HepG2 (cell line): ENCODE data around the gene RPRD2. TPM values are rescaled to one million over a fixed set of nuclear protein-coding genes. Genes with fewer than 3 reads are reported as not detected.

Experiments
- KAT8 ChIP-seq: IDR thresholded peaks from 2 replicates; pipeline ENCODE4 v1.6.1; 2016; ENCODE audit warnings: missing genetic modification reagents, missing compliant biosample characterization
- MAFG ChIP-seq: sonication (generic); formaldehyde crosslinking; IDR thresholded peaks from 2 replicates; pipeline ENCODE4 v1.5.1; 2020; ENCODE audit warnings: mild to moderate bottlenecking, missing genetic modification reagents
- RBM22 ChIP-seq: fragments of 200-400 bp; formaldehyde crosslinking; optimal IDR thresholded peaks from 2 replicates; pipeline ENCODE3; 2017; ENCODE audit warnings: mild to moderate bottlenecking, low read length, moderate library complexity
- SCMH1 ChIP-seq: sonication (generic); formaldehyde crosslinking; IDR thresholded peaks from 2 replicates; pipeline ENCODE4 v1.9.0; 2021; ENCODE audit warnings: missing genetic modification reagents, mild to moderate bottlenecking, borderline replicate concordance
- SNRNP70 ChIP-seq: fragments of 200-400 bp; formaldehyde crosslinking; IDR thresholded peaks from 2 replicates; pipeline ENCODE4 v1.6.1; 2017; ENCODE audit warnings: mild to moderate bottlenecking, low read depth, low read length, moderate library complexity
- TP53 ChIP-seq: sonication (generic); formaldehyde crosslinking; conservative IDR thresholded peaks from 2 replicates; pipeline ENCODE4 v1.4.0; 2020; ENCODE audit warnings: missing genetic modification reagents
- ZFP41 ChIP-seq: sonication (generic); formaldehyde crosslinking; IDR thresholded peaks from 2 replicates; pipeline ENCODE4 v1.4.0; 2020; ENCODE audit warnings: mild to moderate bottlenecking, missing genetic modification reagents, borderline replicate concordance
- ZNF441 ChIP-seq: sonication (generic); formaldehyde crosslinking; IDR thresholded peaks from 2 replicates; pipeline ENCODE4 v1.7.0; 2021; ENCODE audit warnings: missing genetic modification reagents, borderline replicate concordance
- ZNF558 ChIP-seq: sonication (generic); formaldehyde crosslinking; IDR thresholded peaks from 2 replicates; pipeline ENCODE4 v1.9.0; 2022; ENCODE audit warnings: mild to moderate bottlenecking, missing genetic modification reagents, borderline replicate concordance
- ZNF703 ChIP-seq: sonication (generic); formaldehyde crosslinking; IDR thresholded peaks from 2 replicates; pipeline ENCODE4 v1.5.1; 2020; ENCODE audit warnings: missing genetic modification reagents, mild to moderate bottlenecking, moderate library complexity, borderline replicate concordance
- ZNF777 ChIP-seq: sonication (generic); formaldehyde crosslinking; IDR thresholded peaks from 2 replicates; pipeline ENCODE4 v1.4.0; 2020; ENCODE audit warnings: missing genetic modification reagents
- ZSCAN22 ChIP-seq: sonication (generic); formaldehyde crosslinking; IDR thresholded peaks from 2 replicates; pipeline ENCODE4 v1.4.0; 2020; ENCODE audit warnings: mild to moderate bottlenecking, missing genetic modification reagents
- polyA plus RNA-seq, 8 experiments: library from polyadenylated mRNA; depleted of rRNA in 3 of 8; stranded (reverse) in 7 of 8; unstranded in 1 of 8; fragments of >200 nt; fragmentation: Illumina TruSeq in 4 of 8; extraction: Trizol in 4 of 8; gene quantifications; 2 replicates each; pipeline versions ENCODE4 v1.2.1 to v1.2.3, GENCODE V29; 2011 to 2016; ENCODE audit warnings: low read depth in 4 of 8, missing spikeins in 1 of 8, mixed read lengths in 1 of 8; ENCODE audit not compliant: insufficient read depth in 1 of 8
- total RNA-seq, 5 experiments: library from RNA; depleted of rRNA; stranded (reverse); fragments of >200 nt; fragmentation: Illumina TruSeq; extraction: Trizol; gene quantifications; 2 replicates each; pipeline ENCODE4 v1.2.3, GENCODE V29; 2016; ENCODE audit warnings: low read depth in 1 of 5
- TF ChIP-seq, protein P1 (sequence below): sonication (generic); formaldehyde crosslinking; IDR thresholded peaks from 2 replicates; pipeline ENCODE4 v1.5.1; 2020; ENCODE audit warnings: missing genetic modification reagents, mild to moderate bottlenecking, borderline replicate concordance
- TF ChIP-seq, protein P2 (sequence below): sonication (generic); formaldehyde crosslinking; IDR thresholded peaks from 2 replicates; pipeline ENCODE4 v1.5.0; 2020; ENCODE audit warnings: missing genetic modification reagents, mild to moderate bottlenecking, borderline replicate concordance
- TF ChIP-seq, protein P3 (sequence below): sonication (generic); formaldehyde crosslinking; IDR thresholded peaks from 2 replicates; pipeline ENCODE4 v1.4.0; 2020; ENCODE audit warnings: missing genetic modification reagents; ENCODE audit errors: not compliant biosample characterization
- TF ChIP-seq, protein P4 (sequence below): sonication (generic); formaldehyde crosslinking; IDR thresholded peaks from 2 replicates; pipeline ENCODE4 v1.5.0; 2020; ENCODE audit warnings: mild to moderate bottlenecking, missing genetic modification reagents
- TF ChIP-seq, protein P5 (sequence below): sonication (generic); formaldehyde crosslinking; IDR thresholded peaks from 2 replicates; pipeline ENCODE4 v1.4.0; 2020; ENCODE audit warnings: missing genetic modification reagents, borderline replicate concordance
- TF ChIP-seq, protein P6 (sequence below): sonication (generic); formaldehyde crosslinking; IDR thresholded peaks from 2 replicates; pipeline ENCODE4 v1.4.0; 2020; ENCODE audit warnings: missing genetic modification reagents, mild to moderate bottlenecking, borderline replicate concordance

RPRD2 gene
- total and polyA plus RNA-seq, 2 of the 13 experiments (the other 11 are each of a cell fraction or from before 2014, with no cell fraction given): 8.0 to 8.9 TPM

DNA sequence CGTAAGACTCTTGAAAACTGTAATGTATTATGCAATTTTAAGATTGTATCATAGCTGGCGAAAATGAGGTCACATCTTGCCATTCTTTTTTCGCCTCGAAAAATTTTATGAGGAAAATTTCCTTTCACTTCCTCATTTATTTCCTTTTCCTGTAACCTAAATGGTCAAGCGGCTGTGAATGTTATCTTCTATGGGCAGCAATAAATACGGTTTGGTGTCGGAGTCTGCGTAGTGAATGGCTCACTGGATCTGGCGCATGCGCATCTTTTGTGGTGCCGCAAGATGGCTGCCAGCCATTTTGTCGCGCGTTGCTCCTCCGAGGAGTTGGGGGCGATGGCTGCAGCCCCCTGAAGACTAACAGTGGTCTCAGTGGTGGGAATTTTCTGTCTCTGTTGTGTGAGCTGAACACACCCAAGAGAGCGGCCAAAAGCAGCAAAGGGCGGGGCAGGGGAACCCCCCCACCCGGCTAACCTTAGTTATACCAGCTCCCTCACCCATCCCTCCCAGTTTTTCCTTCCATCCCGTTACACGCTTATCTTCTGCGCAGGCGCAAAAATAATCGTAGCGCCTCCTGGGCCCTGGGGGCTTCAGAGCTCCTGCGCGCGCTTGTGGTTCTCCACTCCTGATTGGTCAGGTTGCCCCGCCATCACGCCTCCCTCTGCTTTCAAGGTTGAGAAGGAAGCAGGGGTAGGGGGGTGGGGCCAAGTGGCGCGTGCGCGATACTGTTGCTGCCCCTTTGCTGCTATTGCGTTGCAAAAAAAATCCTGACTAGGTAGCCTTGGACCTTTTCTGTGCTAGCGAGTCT is at the start of gene RPRD2 (continued):
- TF ChIP-seq, protein P1, sequence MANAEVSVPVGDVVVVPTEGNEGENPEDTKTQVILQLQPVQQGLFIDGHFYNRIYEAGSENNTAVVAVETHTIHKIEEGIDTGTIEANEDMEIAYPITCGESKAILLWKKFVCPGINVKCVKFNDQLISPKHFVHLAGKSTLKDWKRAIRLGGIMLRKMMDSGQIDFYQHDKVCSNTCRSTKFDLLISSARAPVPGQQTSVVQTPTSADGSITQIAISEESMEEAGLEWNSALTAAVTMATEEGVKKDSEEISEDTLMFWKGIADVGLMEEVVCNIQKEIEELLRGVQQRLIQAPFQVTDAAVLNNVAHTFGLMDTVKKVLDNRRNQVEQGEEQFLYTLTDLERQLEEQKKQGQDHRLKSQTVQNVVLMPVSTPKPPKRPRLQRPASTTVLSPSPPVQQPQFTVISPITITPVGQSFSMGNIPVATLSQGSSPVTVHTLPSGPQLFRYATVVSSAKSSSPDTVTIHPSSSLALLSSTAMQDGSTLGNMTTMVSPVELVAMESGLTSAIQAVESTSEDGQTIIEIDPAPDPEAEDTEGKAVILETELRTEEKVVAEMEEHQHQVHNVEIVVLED (CRISPR knock-in tag): peak; percentile 51; the same call in 1 of the 2 replicates
- TF ChIP-seq ZSCAN22 (no peak), ZNF441 (CRISPR knock-in tag) (no peak), ZNF558 (CRISPR knock-in tag) (no peak), ZNF777 (CRISPR knock-in tag) (no peak), SNRNP70 (no peak), MAFG (CRISPR knock-in tag) (no peak), ZFP41 (no peak), RBM22 (no peak), SCMH1 (CRISPR knock-in tag) (no peak), ZNF703 (CRISPR knock-in tag) (no peak), KAT8 (CRISPR knock-in tag) (peak; percentile 86), TP53 (CRISPR knock-in tag) (no peak)
- TF ChIP-seq, protein P2, sequence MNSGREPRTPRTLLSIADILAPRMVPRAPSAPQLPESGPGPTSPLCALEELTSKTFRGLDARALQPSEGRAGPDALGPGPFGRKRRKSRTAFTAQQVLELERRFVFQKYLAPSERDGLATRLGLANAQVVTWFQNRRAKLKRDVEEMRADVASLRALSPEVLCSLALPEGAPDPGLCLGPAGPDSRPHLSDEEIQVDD (CRISPR knock-in tag): 0 out of 2 replicates have a peak, but pooled peaks have one; percentile 22
- TF ChIP-seq, protein P3, sequence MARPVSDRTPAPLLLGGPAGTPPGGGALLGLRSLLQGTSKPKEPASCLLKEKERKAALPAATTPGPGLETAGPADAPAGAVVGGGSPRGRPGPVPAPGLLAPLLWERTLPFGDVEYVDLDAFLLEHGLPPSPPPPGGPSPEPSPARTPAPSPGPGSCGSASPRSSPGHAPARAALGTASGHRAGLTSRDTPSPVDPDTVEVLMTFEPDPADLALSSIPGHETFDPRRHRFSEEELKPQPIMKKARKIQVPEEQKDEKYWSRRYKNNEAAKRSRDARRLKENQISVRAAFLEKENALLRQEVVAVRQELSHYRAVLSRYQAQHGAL (CRISPR knock-in tag): no peak
- TF ChIP-seq, protein P4, sequence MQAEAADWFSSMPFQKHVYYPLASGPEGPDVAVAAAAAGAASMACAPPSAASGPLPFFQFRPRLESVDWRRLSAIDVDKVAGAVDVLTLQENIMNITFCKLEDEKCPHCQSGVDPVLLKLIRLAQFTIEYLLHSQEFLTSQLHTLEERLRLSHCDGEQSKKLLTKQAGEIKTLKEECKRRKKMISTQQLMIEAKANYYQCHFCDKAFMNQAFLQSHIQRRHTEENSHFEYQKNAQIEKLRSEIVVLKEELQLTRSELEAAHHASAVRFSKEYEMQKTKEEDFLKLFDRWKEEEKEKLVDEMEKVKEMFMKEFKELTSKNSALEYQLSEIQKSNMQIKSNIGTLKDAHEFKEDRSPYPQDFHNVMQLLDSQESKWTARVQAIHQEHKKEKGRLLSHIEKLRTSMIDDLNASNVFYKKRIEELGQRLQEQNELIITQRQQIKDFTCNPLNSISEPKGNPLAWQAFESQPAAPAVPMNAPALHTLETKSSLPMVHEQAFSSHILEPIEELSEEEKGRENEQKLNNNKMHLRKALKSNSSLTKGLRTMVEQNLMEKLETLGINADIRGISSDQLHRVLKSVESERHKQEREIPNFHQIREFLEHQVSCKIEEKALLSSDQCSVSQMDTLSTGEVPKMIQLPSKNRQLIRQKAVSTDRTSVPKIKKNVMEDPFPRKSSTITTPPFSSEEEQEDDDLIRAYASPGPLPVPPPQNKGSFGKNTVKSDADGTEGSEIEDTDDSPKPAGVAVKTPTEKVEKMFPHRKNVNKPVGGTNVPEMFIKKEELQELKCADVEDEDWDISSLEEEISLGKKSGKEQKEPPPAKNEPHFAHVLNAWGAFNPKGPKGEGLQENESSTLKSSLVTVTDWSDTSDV (CRISPR knock-in tag): no peak
- TF ChIP-seq, protein P5, sequence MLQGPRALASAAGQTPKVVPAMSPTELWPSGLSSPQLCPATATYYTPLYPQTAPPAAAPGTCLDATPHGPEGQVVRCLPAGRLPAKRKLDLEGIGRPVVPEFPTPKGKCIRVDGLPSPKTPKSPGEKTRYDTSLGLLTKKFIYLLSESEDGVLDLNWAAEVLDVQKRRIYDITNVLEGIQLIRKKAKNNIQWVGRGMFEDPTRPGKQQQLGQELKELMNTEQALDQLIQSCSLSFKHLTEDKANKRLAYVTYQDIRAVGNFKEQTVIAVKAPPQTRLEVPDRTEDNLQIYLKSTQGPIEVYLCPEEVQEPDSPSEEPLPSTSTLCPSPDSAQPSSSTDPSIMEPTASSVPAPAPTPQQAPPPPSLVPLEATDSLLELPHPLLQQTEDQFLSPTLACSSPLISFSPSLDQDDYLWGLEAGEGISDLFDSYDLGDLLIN (CRISPR knock-in tag): peak; percentile 56; the same call in 1 of the 2 replicates
- TF ChIP-seq, protein P6, sequence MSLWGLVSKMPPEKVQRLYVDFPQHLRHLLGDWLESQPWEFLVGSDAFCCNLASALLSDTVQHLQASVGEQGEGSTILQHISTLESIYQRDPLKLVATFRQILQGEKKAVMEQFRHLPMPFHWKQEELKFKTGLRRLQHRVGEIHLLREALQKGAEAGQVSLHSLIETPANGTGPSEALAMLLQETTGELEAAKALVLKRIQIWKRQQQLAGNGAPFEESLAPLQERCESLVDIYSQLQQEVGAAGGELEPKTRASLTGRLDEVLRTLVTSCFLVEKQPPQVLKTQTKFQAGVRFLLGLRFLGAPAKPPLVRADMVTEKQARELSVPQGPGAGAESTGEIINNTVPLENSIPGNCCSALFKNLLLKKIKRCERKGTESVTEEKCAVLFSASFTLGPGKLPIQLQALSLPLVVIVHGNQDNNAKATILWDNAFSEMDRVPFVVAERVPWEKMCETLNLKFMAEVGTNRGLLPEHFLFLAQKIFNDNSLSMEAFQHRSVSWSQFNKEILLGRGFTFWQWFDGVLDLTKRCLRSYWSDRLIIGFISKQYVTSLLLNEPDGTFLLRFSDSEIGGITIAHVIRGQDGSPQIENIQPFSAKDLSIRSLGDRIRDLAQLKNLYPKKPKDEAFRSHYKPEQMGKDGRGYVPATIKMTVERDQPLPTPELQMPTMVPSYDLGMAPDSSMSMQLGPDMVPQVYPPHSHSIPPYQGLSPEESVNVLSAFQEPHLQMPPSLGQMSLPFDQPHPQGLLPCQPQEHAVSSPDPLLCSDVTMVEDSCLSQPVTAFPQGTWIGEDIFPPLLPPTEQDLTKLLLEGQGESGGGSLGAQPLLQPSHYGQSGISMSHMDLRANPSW (CRISPR knock-in tag): no peak; the same call in 1 of the 2 replicates
